GM12865 (cell line): ENCODE data around the gene WDFY4.
A peak's percentile ranks its signal among the peaks of the same experiment; 100 is the strongest.

ENCODE experiments used
- DNase-seq: peaks from one replicate; pipeline ENCODE4 v3.0.0; 2010; ENCODE audit warnings: low read depth
- H3K4me3 ChIP-seq: 2 replicates; pipeline ENCODE4 v1.5.1; 2011; ENCODE audit warnings: mild to moderate bottlenecking, low read depth, low read length, control low read depth
- TF ChIP-seq, protein P1 (sequence below): IDR thresholded peaks from 2 replicates; pipeline ENCODE4 v1.5.1; 2011; ENCODE audit warnings: low read length, control low read depth, low read depth, inconsistent platforms; ENCODE audit not compliant: insufficient read depth; ENCODE audit errors: missing control alignments

Gene WDFY4

GRCh38 chr10:48655411-48656240, 29.0 kb upstream of the WDFY4 start:
- DNase-seq = no peak
- peak overlapping the region; percentile 50 for H3K4me3 ChIP-seq
- TF ChIP-seq, protein P1, sequence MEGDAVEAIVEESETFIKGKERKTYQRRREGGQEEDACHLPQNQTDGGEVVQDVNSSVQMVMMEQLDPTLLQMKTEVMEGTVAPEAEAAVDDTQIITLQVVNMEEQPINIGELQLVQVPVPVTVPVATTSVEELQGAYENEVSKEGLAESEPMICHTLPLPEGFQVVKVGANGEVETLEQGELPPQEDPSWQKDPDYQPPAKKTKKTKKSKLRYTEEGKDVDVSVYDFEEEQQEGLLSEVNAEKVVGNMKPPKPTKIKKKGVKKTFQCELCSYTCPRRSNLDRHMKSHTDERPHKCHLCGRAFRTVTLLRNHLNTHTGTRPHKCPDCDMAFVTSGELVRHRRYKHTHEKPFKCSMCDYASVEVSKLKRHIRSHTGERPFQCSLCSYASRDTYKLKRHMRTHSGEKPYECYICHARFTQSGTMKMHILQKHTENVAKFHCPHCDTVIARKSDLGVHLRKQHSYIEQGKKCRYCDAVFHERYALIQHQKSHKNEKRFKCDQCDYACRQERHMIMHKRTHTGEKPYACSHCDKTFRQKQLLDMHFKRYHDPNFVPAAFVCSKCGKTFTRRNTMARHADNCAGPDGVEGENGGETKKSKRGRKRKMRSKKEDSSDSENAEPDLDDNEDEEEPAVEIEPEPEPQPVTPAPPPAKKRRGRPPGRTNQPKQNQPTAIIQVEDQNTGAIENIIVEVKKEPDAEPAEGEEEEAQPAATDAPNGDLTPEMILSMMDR = no peak

DNA sequence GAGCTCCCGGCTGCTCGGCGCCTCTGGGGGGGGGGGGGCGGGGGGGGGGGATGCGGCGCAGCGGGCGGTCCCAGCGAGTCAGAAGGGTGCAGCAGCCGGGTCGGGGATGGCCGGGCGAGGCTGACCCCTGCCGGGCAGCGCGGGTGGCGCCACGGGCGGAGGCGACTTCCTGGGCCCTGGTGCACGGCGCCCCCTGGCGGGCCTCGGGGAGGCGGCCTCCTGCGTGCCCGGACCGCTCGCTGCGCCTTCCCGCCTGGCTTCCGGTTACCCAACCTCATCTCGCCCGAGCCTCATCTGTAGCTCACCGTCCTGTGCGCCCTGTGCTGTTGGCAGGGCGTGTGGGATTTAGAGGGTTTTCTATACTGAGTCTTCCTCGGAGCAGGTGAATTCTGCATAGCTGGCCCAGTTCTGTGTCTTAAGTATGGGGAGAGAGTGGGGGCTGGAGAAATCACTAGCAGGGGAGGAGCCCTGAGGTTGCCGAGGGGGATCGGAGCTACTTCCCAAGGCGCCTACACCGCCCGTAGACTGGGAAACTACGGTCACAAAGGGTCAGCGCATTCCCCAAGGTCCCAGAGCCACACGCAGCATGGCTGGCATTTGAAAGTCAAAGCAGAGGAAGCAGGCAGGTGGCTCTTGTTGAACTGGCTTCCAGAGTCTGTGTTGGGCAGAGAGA, 28.3 kb upstream of the WDFY4 start:
- TF ChIP-seq, protein P1 = peak; percentile 99
- peak; percentile 97 for DNase-seq
- peak overlapping the region; percentile 50 for H3K4me3 ChIP-seq

DNA sequence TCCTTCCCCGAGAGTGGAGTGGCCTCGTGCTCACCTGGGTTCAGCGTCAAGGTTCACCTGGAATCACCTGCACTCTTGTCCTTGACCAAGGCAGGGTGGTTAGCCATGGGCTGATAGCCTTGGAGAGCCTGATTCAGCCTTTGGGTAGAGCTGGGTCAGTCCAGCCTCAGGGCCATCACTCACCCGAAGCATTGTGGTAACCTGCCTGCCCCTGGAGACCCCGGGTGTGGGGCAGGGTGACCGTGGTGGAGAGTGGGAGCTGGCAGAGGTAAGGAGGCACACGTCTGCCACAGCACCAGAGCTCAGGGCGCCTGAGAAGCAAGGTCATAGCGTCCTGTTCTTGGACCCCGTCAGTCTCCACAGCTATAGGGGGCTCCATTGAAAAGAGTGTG, 27.8 kb upstream of the WDFY4 start:
- peak overlapping the region; percentile 47 for H3K4me3 ChIP-seq
- TF ChIP-seq, protein P1 = no peak
- no peak for DNase-seq

DNA sequence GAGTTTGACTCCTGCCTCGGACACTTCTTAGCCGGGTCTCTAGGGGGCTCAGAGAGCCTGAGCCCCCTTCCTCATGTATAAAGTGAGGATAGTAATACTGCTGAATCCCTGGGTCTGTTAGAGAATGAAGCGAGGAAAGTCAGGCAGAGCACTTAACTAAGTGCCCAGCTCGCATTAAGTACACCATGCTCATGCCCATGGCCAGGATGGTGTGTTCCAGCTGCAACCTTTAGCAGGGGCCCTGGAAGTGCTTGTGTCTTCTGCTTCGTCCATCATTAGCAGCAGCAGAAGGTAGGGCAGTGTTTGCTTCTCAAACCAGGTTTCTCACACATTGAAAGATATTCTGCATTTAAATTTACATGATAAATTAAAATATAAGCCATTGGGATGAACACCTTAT, 27.3 kb upstream of the WDFY4 start:
- TF ChIP-seq, protein P1 = no peak
- DNase-seq = no peak
- no peak overlapping the region for H3K4me3 ChIP-seq

- DNase-seq = peak; percentile 81
- TF ChIP-seq, protein P1 = peak; percentile 90
- no peak overlapping the region for H3K4me3 ChIP-seq
Observed at GRCh38 chr10:48658243-48658974, 26.3 kb upstream of the WDFY4 start.

GRCh38 chr10:48658975-48659269, 25.8 kb upstream of the WDFY4 start:
- TF ChIP-seq, protein P1 = no peak
- DNase-seq = no peak
- H3K4me3 ChIP-seq = no peak overlapping the region
